ENCODE results near the gene BYSL.
"Not testable (repeated sequence)": the region's sequence is repeated elsewhere in the genome, so short reads cannot be mapped to it uniquely, and the experiment has no call there.

DNA sequence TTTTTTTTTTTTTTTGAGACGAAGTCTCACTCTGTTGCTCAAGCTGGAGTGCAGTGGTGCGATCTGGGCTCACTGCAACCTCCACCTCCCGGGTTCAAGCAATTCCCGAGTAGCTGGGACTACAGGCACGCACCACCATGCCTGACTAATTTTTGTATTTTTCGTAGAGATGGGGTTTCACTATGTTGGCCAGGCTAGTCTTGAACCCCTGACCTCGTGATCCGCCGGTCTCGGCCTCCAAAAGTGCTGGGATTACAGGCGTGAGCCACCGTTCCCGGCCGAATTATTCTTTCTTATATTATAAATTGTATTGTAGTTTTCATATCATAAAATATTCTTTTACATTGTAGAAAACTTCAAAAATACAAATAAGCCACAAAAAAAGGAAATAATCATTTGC is 21.6 kb downstream of the BYSL start:
- not testable (repeated sequence) for TF ChIP-seq EZH2 (IDR thresholded peaks at IDR 0.05; ENCODE audit: low read depth)
- TF ChIP-seq, protein P1, sequence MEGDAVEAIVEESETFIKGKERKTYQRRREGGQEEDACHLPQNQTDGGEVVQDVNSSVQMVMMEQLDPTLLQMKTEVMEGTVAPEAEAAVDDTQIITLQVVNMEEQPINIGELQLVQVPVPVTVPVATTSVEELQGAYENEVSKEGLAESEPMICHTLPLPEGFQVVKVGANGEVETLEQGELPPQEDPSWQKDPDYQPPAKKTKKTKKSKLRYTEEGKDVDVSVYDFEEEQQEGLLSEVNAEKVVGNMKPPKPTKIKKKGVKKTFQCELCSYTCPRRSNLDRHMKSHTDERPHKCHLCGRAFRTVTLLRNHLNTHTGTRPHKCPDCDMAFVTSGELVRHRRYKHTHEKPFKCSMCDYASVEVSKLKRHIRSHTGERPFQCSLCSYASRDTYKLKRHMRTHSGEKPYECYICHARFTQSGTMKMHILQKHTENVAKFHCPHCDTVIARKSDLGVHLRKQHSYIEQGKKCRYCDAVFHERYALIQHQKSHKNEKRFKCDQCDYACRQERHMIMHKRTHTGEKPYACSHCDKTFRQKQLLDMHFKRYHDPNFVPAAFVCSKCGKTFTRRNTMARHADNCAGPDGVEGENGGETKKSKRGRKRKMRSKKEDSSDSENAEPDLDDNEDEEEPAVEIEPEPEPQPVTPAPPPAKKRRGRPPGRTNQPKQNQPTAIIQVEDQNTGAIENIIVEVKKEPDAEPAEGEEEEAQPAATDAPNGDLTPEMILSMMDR (conservative IDR thresholded peaks at IDR 0.05): not testable (repeated sequence)

All from PC-9 (cell line).